ENCODE results near the gene MMP2.

MMP2 gene

GRCh38 chr16:55478827-55479429 lies at the start of gene MMP2:
TSS of gene MMP2 (plus strand) at chr16:55479198. CDS start at chr16:55479480, 282 bp downstream.
- no peak for DNase-seq

GRCh38 chr16:55433030-55433429 lies 46.0 kb upstream of the MMP2 start:
- no peak for DNase-seq

GRCh38 chr16:55433535-55433934 lies 45.5 kb upstream of the MMP2 start:
- DNase-seq: no peak

GRCh38 chr16:55434000-55434399 lies 45.0 kb upstream of the MMP2 start:
- DNase-seq: no peak

GRCh38 chr16:55435387-55435786 lies 43.6 kb upstream of the MMP2 start:
- DNase-seq: no peak

GRCh38 chr16:55436587-55436986 lies 42.4 kb upstream of the MMP2 start:
- DNase-seq: no peak

GRCh38 chr16:55437625-55438024 lies 41.4 kb upstream of the MMP2 start:
- DNase-seq: no peak

GRCh38 chr16:55438281-55438680 lies 40.7 kb upstream of the MMP2 start:
- DNase-seq: no peak

- DNase-seq: no peak
These were observed 39.8 kb upstream of the MMP2 start for GRCh38 chr16:55439101-55439690.

GRCh38 chr16:55443434-55444346 lies 35.3 kb upstream of the MMP2 start:
- no peak for DNase-seq

- DNase-seq: no peak
These were observed 34.1 kb upstream of the MMP2 start for GRCh38 chr16:55444754-55445485.

GRCh38 chr16:55447231-55447630 lies 31.8 kb upstream of the MMP2 start:
- DNase-seq: no peak

GRCh38 chr16:55452996-55453395 lies 26.0 kb upstream of the MMP2 start:
- no peak for DNase-seq

GRCh38 chr16:55453909-55454308 lies 25.1 kb upstream of the MMP2 start:
- no peak for DNase-seq

- DNase-seq: no peak
These were observed 24.1 kb upstream of the MMP2 start for GRCh38 chr16:55454861-55455260.

GRCh38 chr16:55462241-55462640 lies 16.8 kb upstream of the MMP2 start:
- no peak for DNase-seq

- DNase-seq: no peak
These were observed 14.6 kb upstream of the MMP2 start for GRCh38 chr16:55464375-55464774.

- DNase-seq: peak; percentile 49
These were observed 13.7 kb upstream of the MMP2 start for GRCh38 chr16:55465077-55465896.

- no peak for DNase-seq
These were observed 12.8 kb upstream of the MMP2 start for GRCh38 chr16:55466209-55466608.

GRCh38 chr16:55467898-55468297 lies 11.1 kb upstream of the MMP2 start:
- DNase-seq: no peak

GRCh38 chr16:55468352-55468990 lies 10.5 kb upstream of the MMP2 start:
- DNase-seq: no peak
